Non-pigmented ciliary epithelial cell (primary cell): Measurements from ENCODE around the gene GCNT2.
"Not testable (repeated sequence)": the region's sequence is repeated elsewhere in the genome, so short reads cannot be mapped to it uniquely, and the experiment has no call there.

ENCODE experiments used
- DNase-seq: peaks from one replicate; pipeline ENCODE4 v3.0.0-alpha.2; 2010; ENCODE audit warnings: low read depth

Gene GCNT2

DNA sequence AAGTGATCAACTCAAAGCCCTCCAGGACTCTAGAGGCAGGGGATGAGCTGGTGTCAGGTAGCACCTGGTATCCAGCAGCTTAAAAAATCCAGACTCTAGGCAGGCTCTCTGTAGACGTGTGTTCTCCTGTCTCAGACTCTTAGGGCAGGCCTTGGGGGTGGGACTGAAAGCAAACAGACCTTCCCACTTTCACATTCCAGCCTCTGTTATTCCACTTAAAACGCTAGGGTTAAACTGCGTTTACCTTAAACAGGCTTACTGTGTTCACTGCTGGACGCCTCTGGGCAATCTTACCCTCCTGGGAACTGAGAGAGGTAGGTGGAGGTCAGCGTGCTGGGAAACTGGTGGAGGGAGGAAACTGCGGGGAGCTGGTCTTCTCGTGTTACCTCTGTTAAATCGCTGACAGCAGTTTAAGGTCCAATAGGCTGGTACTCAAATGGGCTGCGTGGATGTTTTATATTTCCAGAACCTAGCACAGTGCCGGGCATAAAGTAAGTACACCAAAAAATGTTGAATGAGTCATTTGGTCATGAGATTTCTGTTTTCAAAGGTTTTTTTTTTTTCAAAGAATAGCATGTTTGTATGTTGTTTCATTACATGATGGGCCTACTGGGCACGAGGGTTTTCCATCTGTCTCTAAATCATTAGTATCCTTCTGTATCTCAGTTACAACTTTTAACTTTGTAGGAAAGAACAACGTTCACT lies at the start of gene GCNT2:
GCNT2 (plus strand) TSS at position 248 of the 705 bp plus-strand sequence. CDS start 7,561 bp downstream, outside the sequence.
- DNase-seq = no peak

DNA sequence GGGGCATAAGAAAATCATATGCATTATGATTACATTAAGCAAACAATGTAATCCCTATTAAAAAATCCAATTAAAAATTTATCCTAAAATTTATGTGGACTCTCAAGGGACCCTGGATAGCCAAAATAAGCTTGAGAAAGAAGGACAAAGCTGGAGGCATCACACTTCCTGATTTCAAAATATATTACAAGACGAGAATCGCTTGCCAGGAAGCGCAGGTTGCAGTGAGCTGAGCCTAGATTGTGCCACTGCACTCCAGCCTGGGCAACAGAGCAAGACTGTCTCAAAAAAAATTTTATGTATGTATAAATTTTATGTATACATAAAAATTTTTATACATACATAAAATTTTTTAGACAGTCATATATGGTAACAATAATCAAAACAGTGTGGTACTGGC lies 48.5 kb upstream of the GCNT2 start:
- DNase-seq = no peak

DNA sequence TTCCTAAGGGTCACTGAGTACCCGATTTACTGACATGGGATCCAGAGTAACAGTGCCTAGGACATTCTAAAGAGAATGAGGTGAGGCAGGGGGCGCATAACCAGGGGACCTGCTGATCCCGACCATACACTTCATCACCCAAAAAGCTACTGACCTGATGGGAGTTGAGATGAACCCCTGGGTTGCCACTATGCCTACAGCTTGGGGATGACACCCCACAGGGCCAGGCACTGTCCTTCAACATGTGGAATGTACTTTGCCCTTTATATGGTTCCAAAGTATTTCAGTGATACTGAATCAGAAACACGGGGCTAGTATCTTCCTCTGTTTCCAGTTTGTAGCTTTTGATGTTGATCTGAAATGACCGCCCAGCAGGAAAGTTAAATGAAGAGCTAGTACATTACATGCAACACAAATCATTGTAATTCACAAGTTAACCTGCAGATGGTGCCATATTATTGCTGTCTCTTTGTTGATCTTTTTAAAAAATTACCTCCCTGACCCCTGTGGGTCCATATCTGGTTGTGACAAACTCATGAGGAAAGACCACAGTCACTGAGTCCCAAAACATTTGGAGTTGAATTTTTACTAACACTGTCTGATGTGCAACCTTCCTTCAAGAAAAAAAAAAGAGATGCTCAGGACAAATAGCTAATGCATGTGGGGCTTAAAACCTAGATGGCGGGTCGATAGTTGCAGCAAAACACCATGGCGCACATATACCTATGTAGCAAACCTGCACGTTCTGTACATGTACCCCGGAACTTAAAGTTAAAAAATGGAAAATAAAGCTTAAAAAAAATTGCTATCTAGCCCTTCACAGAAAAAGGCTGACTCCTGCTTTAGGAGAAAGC lies 42.7 kb upstream of the GCNT2 start:
- DNase-seq = peak; percentile 20

DNA sequence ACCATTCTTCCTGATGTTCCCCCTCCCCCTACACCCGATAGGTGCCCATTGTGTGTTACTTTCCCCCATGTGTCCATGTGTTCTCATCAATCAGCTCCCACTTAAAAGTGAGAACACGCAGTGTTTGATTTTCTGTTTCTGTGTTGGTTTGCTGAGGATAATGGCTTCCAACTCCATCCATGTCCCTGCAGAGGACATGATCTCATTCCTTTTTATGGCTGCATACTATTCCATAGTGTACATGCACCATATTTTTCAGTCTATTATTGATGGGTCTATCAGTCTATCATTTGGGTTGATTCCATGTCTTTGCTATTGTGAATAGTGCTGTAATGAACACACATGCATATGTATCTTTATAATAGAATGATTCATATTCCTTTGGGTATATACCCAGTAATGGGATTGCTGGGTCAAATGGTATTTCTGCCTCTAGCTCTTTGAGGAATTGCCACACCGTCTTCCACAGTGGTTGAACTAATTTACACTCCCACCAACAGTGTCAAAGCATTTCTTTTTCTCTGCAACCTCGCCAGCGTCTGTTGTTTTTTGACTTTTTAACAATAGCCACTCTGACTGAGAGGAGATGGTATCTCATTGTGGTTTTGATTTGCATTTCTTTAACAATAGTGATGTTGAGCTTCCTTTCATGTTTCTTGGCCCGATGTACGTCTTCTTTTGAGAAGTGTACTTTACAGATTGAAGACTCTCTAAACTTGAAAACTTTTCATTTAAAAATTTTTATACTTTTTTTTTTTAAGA lies 41.0 kb upstream of the GCNT2 start:
- DNase-seq = no peak

DNA sequence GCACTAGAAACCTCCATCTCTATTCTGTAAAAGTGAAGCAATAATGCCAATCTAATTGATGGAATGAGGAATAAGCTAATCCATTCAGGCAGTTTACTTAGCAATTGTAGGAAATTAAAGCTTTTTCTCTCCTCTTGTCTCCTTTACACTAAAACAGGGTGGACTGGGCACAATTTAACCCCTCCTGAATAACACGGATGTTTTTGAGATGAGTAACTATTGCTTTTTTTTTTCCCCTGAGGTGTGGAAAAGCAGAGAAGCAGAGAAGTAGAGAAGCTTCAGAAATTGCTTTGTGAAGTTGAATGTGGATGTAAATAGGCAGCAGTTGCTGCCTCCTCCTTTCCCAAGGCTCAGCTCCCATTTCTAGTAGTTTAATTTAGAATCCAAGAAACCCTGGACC lies 40.0 kb upstream of the GCNT2 start:
- DNase-seq = no peak

DNA sequence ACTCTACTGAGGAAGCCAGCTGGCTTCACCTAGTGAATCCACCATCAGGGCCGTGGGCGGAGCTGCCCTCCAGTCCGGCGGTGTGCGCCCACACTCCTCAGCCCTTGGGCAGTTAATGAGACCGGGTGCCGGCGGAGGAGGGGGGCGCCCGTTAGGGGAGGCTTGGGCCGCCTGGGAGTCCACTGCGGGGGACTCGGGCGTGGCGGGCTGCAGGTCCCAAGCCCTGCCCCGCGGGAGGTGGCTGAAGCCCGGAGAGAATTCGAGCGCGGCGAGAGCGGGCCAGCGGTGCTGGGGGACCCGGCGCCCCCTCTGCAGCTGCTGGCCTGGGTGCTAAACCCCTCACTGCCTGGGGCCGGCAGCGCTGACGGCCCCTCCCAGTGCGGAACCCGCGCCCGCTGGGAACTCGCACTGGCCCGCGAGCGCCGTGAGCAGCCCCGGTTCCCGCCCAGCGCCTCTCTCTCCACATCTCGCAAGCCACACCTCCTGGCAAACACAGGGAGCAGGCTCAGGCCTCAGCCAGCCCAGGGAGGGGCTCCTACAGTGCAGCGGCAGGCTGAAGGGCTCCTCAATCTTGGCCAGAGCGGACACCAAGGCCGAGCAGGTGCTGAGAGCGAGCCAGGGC lies 38.4 kb upstream of the GCNT2 start:
- no peak for DNase-seq

DNA sequence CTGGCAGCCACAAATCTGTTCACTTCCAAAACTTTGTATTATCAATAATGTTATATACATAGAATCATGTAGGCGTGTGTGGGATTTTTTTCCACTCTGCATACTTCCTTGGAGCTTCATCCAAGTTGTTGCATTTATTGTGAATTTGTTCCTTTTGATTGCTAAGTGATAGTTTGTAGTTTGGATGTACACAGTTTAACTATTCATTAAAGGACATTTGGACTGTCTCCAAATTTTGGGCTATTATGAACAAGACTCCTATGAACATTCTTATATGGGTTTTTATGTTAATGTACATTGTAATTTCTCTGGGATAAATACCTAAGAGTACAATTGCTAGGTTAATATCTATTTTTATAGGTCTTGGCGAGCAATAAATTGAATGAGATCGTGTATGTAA lies 36.2 kb upstream of the GCNT2 start:
- DNase-seq = no peak

DNA sequence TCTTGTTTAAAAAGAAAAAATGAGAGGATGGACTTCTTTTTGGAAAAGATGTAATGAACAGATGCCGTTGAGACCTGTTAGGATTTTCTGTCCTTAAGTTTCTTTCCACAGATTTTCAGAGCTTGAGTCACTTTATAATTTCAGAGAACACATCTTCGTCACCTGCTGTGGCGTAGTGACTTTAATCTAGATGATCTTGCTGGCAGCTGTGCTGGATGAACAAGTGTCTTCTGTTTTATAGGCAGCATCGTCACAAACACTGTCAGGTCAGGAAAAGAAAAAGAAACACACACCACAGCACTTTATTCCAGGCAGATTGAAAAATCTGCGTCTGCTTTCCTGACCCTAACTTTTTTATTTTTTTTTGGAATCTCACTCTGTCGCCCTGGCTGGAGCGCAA lies 35.7 kb upstream of the GCNT2 start:
- DNase-seq = no peak

DNA sequence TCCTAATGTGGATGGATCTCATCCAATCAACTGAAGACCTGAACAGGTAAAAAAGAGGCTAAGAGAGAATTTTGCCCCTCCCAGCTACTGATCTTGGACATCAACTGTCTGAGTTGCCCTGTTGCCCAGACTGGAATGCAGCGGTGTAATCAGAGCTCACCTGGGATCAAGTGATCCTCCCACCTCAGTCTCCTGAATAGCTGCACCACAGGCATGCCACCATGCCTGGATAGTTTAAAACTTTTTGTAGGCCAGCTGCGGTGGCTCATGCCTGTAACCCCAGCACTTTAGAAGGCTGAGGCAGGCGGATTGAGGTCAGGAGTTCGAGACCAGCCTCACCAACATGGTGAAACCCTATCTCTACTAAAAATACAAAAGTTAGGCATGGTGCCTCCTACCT lies 34.9 kb upstream of the GCNT2 start:
- DNase-seq = no peak

DNA sequence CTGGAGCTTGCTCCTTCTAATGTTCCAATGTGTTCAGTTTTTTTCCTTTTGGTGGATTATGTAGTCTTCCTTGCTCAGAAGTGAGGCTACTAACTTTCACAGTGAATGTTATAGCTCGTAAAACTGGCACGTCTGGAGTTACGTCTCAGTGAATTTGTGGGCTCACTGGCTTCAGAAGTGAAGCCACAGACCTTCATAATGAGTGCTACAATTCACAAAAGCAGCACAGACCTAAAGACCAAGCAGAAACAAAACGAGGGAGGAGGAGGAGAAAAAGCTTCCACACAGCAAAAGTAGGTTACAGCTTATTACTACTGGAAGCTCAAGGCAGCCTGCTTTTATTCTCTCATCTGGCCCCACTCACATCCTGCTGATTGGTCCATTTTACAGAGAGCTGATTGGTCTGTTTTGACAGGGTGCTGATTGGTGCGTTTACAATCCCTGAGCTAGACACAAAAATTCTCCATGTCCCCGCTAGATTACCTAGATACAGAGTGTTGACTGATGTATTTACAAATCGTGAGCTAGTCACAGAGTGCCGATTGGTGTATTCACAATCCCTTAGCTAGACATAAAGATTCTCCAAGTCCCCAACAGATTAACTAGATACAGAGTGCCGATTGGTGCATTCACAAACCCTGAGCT lies 34.1 kb upstream of the GCNT2 start:
- not testable (repeated sequence) for DNase-seq

DNA sequence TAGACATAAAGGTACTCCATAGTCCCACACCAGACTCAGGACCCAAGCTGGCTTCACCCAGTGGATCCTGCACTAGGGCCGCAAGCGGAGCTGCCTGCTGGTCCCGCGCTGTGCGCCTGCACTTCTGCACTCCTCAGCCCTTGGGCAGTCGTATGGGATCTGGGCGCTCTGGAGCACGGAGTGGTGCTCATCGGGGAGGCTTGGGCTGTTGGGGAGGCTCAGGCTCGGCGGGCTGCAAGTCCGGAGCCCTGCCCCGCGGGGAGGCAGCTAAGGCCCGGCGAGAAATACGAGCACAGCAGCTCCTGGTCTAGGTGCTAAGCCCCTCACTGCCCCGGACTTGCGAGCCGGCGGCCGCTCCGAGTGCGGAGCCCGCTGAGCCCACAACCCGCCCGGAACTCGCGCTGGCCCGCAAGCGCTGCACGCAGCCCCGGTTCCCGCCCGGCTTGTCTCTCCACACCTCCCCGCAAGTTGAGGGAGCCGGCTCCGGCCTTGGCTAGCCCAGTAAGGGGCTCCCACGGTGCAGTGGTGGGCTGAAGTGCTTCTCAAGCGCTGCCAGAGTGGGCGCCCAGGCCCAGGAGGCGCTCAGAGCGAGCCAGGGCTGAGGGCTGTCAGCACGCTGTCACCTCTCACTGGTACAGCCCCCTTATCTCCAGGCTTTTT lies 33.4 kb upstream of the GCNT2 start:
- DNase-seq = no peak

DNA sequence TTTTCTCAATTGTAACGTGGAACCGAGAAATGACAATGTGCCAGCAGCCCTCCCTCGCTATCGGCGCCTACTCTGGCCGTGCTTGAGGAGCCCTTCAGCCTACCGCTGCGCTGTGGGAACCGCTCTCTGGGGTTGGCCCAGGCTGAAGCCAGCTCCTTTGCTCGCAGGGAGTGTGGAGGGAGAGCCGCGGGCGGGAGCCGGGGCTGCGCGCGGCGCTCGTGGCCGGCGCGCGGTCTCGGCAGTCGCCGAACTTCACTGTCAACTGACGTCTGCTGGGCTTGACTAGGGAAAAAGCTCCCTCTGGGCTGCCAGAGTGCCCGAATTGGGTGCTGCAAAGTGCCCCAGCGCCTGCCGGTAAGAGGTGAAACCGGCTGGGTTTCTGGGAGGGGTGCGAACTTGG lies 29.7 kb upstream of the GCNT2 start:
- DNase-seq = no peak

DNA sequence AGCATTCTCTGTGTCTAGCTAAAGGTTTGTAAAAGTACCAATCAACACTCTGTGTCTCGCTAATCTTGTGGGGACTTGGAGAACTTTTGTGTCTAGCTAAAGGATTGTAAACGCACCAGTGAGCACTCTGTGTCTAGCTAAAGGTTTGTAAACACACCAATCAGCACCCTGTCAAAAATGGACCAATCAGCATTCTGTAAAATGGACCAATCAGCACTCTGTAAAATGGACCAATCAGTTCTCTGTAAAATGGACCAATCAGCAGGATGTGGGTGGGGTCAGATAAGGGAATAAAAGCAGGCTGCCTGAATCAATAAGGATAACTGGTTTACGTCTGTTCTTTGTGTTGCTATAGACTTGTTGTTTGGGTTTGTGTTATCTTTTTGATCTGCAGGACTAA lies 29.2 kb upstream of the GCNT2 start:
- not testable (repeated sequence) for DNase-seq

DNA sequence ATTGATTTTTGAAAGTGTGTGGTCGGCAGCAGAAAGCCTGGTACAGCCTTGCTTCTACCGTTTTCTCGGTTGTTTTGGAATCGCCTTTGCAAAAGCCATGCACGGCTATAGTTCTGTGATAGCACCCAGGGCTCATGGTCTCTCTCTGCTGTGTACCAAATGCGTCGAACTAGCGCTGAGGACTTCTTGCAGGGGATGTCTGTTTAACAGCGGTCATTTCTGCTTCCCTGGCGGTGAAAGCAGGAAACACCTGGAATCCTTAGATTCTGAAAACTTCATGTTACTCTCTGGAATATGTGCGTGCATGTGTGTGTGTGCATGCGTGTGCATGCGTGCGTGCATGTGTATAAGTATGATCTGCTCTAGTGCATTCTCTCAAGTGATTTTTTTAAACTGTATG lies 26.1 kb upstream of the GCNT2 start:
- no peak for DNase-seq

DNA sequence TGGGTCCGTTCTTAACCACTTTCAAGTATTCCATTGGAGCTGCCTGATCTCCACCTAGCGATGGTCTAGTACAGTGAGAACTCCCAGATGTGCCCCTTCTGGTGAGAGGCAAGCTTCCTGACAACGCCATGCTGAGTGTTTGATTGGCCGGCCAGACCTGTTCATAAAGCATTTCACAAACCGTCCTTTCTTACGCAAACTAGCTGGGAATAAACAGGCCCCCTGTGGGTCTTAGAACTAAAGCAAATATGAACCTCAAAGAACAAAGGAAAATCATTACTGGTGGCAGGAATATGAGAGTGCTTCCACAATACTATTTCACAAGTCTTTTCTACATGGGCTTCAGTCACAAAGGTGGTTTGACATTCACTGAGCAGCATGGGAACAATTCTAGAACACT lies 15.6 kb upstream of the GCNT2 start:
- no peak for DNase-seq

DNA sequence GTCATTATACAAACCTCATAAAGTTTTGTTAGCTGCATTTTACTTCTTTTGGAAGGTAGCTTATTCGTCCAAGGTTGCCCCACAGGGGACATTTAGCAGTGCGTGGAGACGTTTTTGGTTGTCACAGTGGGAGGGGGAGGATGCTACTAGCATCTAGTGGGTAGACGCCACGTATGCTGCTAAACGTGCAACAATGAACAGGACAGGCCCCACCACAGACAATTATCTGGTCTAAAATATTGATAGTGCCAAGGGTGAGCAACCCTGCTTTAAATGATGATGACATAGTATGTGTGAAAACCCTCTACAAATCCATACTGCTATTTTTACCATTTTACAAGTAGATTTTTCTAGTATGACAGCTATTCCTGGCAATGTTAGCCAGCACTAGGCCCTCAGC lies 13.9 kb upstream of the GCNT2 start:
- no peak for DNase-seq

DNA sequence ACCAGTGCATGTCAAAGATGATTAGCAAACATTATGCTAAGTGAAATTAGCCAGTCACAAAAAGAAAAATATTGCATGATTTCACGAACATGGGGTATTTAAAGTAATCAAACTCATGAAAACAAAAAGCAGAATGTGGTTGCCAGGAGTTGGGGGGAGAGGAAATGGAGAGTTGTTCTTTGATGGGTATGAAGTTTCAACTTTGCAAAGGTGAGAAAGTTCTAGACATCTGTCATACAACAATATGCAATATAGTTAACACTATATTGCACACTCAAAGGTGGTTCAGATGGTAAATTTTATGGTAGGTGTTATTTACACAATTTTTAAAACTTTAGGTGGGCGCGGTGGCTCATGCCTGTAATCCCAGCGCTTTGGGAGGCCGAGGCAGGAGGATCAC lies 13.4 kb upstream of the GCNT2 start:
- DNase-seq = no peak

DNA sequence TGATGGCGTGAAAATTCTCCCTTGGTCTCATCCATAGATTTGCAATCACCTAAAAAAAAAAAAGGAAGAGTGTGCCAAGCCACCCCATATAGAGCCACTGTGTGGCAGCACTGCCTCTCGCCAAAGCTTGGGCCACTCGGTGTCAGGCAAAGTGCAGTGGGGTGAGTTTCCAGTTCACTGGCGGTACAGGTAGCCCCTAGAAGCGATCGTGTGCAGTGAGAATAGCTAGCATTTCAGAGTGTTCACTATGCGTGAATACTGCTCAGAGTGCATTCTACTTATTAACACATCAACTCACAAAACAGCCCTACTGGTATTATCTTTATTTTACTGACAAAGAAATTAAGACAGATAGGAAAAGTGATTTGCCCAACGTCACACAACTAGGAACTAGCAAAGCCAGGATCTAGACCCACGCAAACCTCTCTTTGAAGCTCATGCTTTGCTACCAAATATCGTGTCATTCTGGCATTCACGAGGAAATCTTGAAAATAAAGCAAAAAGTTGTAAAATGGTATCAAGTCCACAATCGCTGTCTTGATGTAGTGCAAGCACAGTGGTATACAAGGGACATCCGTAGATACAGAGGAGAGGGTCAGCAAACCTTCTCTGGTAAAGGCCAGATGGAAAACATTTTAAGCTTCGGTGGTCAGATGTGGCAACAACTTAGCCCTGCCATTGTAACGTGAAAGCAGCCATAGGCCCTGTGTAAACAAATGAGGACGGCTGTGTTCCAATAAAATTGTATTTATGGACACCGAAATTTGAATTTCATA lies 10.4 kb upstream of the GCNT2 start:
- no peak for DNase-seq

DNA sequence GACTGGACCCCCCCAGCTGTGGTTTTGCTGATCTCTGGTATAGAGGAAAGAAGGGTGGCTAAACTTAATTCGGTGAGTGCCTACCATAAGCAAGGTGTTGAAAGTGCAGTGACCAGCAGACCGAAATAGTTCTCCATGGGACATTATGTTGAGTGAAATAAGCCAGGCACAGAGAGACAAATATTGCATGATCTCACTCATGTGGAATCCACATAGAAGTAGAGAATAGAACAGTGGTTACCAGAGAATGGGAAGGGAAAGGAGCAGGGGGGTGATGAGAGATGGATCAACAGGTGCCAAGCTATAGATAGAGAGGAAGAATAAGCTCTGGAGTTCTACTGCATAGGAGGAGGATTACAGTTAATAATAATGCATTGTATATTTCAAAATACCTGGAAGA lies 9.7 kb upstream of the GCNT2 start:
- no peak for DNase-seq

DNA sequence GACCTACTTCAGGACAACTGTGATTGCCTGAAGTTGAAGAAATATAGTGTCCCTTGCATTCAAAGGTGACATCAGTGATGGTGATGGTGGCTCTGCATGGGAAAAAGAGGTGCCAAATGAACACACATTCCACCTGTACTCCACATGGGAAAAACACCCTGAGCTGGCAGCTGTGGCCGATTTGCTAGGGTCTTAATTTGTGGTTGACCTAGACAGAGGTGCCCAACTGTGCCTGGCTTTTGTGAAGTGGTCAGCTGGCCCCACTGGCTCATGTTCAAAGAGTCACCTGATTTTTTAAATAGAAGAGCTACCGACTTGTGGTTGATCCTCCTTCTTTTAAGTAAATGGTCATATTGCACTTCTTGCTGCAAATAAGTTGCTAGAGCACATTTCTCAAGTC lies 7.6 kb upstream of the GCNT2 start:
- DNase-seq = no peak
